GM12873 (cell line): ENCODE measurements around the gene DAAM1.

Experiments used
- TF ChIP-seq, protein P1 (sequence below): IDR thresholded peaks from 2 replicates; pipeline ENCODE4 v1.5.1; 2012; ENCODE audit warnings: low read depth, mild to moderate bottlenecking, moderate library complexity, low read length, control low read depth; ENCODE audit not compliant: insufficient read depth; ENCODE audit errors: missing control alignments

Gene DAAM1

DNA sequence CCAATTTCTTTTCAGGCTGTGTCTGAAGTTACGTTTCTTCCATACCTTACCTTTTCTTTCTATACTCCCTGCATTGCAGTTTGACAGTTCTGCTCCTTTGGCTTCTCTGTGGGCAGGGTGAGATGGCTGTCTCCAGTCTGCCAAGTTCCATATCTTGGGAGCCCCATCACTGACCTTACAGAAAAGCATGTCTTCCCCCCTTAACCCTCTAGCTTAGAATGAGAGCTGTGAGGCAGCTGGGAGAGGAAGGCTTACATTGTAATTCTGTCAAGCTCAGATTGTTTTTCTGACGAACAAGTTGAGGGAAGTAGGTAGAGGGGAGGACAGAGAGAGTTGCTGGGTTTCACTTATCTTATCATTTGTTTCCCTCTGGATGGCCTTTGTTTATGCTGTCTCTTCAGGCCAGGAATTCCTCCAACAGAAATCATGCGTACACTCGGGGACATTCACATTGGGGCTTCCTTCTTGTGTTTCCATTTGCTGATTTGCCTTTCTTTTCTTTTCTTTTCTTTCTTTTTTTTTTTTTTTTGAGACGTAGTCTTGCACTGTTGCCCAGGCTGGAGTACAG, 9.3 kb downstream of the DAAM1 start:
- TF ChIP-seq, protein P1, sequence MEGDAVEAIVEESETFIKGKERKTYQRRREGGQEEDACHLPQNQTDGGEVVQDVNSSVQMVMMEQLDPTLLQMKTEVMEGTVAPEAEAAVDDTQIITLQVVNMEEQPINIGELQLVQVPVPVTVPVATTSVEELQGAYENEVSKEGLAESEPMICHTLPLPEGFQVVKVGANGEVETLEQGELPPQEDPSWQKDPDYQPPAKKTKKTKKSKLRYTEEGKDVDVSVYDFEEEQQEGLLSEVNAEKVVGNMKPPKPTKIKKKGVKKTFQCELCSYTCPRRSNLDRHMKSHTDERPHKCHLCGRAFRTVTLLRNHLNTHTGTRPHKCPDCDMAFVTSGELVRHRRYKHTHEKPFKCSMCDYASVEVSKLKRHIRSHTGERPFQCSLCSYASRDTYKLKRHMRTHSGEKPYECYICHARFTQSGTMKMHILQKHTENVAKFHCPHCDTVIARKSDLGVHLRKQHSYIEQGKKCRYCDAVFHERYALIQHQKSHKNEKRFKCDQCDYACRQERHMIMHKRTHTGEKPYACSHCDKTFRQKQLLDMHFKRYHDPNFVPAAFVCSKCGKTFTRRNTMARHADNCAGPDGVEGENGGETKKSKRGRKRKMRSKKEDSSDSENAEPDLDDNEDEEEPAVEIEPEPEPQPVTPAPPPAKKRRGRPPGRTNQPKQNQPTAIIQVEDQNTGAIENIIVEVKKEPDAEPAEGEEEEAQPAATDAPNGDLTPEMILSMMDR, result no peak

DNA sequence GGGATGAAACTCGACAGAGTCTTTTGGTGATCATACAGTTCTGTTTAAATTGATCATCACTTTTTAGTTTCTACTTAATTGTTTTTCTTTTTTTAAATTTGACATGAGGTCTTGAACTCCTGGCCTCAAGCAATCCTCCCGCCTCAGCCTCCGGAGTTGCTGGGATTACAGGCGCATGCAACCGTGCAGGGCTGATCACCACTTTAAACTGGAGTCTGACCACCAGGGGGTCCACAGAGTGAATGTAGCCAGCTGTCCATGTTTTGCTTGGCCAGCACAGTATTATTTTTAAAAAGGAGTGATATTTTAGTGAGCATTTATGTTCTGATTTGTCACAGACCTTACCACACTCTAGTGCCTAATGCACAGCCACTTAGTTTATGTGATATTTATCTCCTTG, 10.7 kb downstream of the DAAM1 start:
- TF ChIP-seq, protein P1, result peak; percentile 4

DNA sequence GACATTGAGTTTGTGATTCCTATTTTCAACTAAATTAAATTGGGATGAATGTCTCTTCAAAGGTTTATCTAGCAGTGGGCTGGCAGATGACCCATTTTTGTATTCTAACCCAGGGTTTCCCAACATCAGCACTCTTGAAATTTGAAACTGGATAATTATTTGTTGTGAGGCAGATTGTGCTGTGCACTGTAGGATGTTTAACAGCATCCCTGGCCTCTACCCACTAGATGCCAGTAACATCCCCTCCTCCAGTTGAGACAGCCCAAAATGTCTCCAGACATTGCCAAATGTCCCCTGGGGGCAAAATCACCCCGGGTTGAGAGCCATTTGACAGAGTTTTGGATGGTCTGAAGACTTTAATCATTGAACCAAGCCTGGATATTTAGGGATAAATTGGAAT, 11.1 kb downstream of the DAAM1 start:
- TF ChIP-seq, protein P1, result no peak

DNA sequence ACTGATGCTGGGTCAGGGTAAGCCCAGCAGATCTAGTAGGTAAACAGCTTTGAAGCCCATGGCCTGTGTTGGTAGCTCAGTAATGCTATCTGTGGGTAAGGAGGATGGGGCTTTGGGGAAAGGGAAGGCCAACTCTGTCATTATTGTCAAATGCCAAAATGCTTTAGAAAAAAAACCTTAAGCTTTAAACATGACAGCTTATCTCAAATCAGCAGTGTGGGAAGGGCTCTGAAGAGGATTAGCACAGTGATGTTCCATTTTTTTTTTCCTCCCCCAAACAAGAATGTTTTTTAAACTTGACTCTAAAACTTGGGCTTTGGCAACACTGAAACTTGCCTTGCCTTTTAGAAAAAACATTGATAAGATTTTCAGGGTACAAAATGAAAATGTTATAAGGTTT, 11.7 kb downstream of the DAAM1 start:
- TF ChIP-seq, protein P1, result no peak

DNA sequence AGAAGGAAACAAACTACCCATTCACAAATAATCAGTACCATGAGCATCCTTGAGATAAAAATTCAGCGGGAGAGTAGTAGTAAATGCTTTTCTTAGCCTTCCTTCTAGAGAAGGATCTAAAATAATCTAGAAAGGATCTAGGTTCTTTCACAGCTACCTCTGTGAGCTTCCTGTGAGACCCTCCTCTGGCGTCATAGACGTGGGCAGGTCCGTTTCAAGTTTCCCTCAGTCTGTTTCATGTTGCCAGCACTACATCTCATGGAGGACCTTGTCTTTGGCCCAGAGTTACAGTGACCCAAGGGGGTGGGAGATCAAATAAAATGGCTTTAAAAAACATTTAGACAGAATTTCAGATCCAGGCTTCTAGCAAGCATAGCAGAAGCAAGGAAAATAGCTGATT, 13.6 kb downstream of the DAAM1 start:
- TF ChIP-seq, protein P1, result no peak

DNA sequence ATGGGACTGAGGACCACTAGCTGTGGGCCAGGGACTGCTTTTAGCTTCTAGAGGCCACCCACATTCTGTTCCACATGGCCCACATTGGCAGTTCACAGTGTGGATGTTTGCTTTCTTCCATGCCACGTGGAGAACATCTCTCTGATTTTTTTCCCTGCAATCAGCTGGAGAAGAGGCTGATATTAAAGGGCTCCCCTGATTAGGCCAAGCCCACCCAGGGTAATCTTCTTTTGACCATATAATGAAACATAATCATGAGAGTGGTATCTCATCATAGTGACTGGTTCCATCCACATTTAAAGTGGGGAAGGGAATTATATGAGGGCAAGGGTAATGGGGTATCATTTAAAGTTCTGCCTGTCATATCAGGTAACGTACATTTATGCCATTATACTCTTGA, 15.8 kb downstream of the DAAM1 start:
- TF ChIP-seq, protein P1, result no peak

DNA sequence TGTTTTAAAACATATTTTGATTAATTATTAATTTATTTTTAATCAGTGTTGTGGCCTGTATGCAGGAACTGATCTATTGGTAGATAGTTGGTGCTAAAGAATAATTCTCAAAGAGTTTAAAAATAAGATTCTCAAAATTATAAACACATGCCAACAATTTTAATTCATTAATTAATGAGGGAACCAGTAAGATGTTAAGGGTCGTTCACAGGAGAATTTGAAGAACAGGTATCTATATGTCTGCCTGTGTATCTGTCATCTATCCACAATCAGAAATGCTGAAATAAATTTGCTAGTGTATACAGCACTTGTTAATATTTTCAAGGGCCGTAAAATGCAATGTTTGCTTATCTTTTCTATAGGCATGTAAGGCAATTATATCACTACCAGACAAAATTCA, 18.4 kb downstream of the DAAM1 start:
- TF ChIP-seq, protein P1, result no peak

DNA sequence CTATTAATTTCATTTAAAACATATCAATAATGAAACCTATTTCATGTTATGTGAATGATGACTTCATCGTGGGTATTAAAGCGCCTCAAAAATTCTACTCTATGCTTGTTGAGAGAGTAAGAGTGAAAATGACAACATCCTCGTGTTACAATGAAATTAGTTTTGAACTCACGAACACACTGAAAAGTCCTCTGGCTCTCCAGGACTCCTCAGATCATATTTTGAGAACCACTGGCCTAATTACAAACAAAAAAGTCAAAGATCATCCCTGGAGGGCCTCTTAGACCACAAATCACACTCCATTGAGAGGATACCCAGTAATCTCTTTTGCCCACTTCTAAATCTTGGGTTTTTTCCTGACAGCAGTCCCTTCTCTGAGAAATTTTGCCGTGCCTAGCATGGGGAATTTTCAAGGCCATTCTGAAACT, 19.1 kb downstream of the DAAM1 start:
- TF ChIP-seq, protein P1, result no peak
